ENCODE measurements around the gene SUSD4. TPM values are rescaled to one million over a fixed set of nuclear protein-coding genes. Genes with fewer than 3 reads are reported as not detected.

SUSD4 gene
- total RNA-seq, 5 donors from 2014 or later (not counting 1 experiment from before 2014, with no cell fraction given): 1.3 to 16.7 (median 6.4) TPM

GRCh38 chr1:223223091-223223995 is 140.6 kb downstream of the SUSD4 start:
- H3K27me3 ChIP-seq (replicated peaks in 1 of 2; ENCODE audit: control insufficient read depth in 2 of 2, extremely low read depth in 1 of 2, insufficient read depth in 2 of 2, low read length in 1 of 2): peaks cover 0 to 9% of the 10 kb centered on the region in 2 experiments
- H3K9me3 ChIP-seq: no peaks in the 10 kb centered on the region
- H3K4me3 ChIP-seq (ENCODE audit: control insufficient read depth in 1 of 2, extremely low read depth in 1 of 2, low read length in 1 of 2): no peak overlapping the region
- no peak overlapping the region for H3K27ac ChIP-seq (ENCODE audit: low read length)
- CTCF ChIA-PET: no interaction called here
- peaks cover 0 to 2% of the 10 kb centered on the region in 2 donors for H3K36me3 ChIP-seq (ENCODE audit: control insufficient read depth in 2 of 2, extremely low read depth in 1 of 2, insufficient read depth in 1 of 2, low read length in 1 of 2)
- 91% methylated on average over 21 of the region's 26 CpGs for WGBS (ENCODE audit: insufficient coverage)
- H3K4me1 ChIP-seq (ENCODE audit: control insufficient read depth in 1 of 2, extremely low read depth in 1 of 2, insufficient read depth in 2 of 2, low read length in 2 of 2): peaks cover 2 to 12% of the 10 kb centered on the region in 2 experiments
- H3K27ac Mint-ChIP-seq: no peak overlapping the region
- H3K9me3 Mint-ChIP-seq: peaks cover 4 to 18% (median 9%) of the 10 kb centered on the region in 3 donors
- POLR2A ChIA-PET: no interaction called here
- ATAC-seq (replicated peaks in 1 of 4) (no peak), DNase-seq (peak in 1 of 35 experiments; percentile 4)
- H3K27me3 Mint-ChIP-seq: peaks cover 0 to 4% of the 10 kb centered on the region in 2 donors
- peaks cover 44% of the 10 kb centered on the region for H3K36me3 Mint-ChIP-seq
- H3K4me1 Mint-ChIP-seq: peaks cover 2 to 13% (median 11%) of the 10 kb centered on the region in 3 donors
- H3K4me3 Mint-ChIP-seq: no peak overlapping the region

DNA sequence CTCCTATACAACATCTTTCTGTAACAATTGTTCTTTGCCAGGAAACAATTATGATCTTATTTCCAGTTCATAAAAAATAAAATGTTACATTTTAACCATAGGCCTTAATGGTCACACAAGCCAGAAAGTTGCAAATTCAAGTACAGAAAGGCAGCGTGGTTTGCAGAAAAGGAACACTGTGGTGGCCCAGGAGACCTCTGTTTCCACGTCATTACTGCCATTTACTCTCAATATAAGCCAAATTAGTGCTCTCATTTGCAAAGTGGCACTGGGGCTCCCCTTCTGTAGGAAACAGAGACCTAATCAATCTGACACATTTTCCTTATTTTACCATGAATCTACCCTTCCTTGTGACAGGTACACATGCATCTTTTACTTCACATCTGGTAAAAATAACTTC is 141.6 kb downstream of the SUSD4 start:
- POLR2A ChIA-PET: no interaction called here
- WGBS (ENCODE audit: insufficient coverage): 63% methylated on average over 2 of the region's 2 CpGs
- H3K4me1 Mint-ChIP-seq: peaks cover 0 to 11% (median 4%) of the 10 kb centered on the region in 3 donors

GRCh38 chr1:223221686-223222085 is 142.3 kb downstream of the SUSD4 start:
- DNase-seq: peak in 1 of 35 experiments; percentile 1
- ChIA-PET POLR2A (no interaction called here), CTCF (no interaction called here)
- no peaks in the 10 kb centered on the region for H3K9me3 ChIP-seq
- no peak overlapping the region for H3K4me3 ChIP-seq (ENCODE audit: control insufficient read depth in 1 of 2, extremely low read depth in 1 of 2, low read length in 1 of 2)
- no peak for ATAC-seq (replicated peaks in 1 of 4)
- H3K36me3 ChIP-seq (ENCODE audit: control insufficient read depth in 2 of 2, extremely low read depth in 1 of 2, insufficient read depth in 1 of 2, low read length in 1 of 2): peaks cover 0 to 2% of the 10 kb centered on the region in 2 donors
- peaks cover 0 to 2% of the 10 kb centered on the region in 2 experiments for H3K4me1 ChIP-seq (ENCODE audit: control insufficient read depth in 1 of 2, extremely low read depth in 1 of 2, insufficient read depth in 2 of 2, low read length in 2 of 2)
- Mint-ChIP-seq H3K4me3 (no peak overlapping the region), H3K9me3 (peaks cover 4 to 23% (median 12%) of the 10 kb centered on the region in 3 donors), H3K27ac (no peak overlapping the region), H3K4me1 (peaks cover 0 to 11% (median 3%) of the 10 kb centered on the region in 3 donors), H3K27me3 (peaks cover 0 to 4% of the 10 kb centered on the region in 2 donors), H3K36me3 (peaks cover 42% of the 10 kb centered on the region)
- peaks cover 0 to 4% of the 10 kb centered on the region in 2 experiments for H3K27me3 ChIP-seq (replicated peaks in 1 of 2; ENCODE audit: control insufficient read depth in 2 of 2, extremely low read depth in 1 of 2, insufficient read depth in 2 of 2, low read length in 1 of 2)
- WGBS (ENCODE audit: insufficient coverage): 100% methylated on average over 4 of the region's 8 CpGs
- no peak overlapping the region for H3K27ac ChIP-seq (ENCODE audit: low read length)

More for the DNA sequence above, 141.6 kb downstream of the SUSD4 start:
- Histone ChIP-seq H3K4me3 (ENCODE audit: control insufficient read depth in 1 of 2, extremely low read depth in 1 of 2, low read length in 1 of 2) (no peak overlapping the region), H3K36me3 (ENCODE audit: control insufficient read depth in 2 of 2, extremely low read depth in 1 of 2, insufficient read depth in 1 of 2, low read length in 1 of 2) (peaks cover 0 to 2% of the 10 kb centered on the region in 2 donors), H3K27ac (ENCODE audit: low read length) (no peak overlapping the region), H3K9me3 (no peaks in the 10 kb centered on the region), H3K4me1 (ENCODE audit: control insufficient read depth in 1 of 2, extremely low read depth in 1 of 2, insufficient read depth in 2 of 2, low read length in 2 of 2) (peaks cover 2% of the 10 kb centered on the region in 2 experiments), H3K27me3 (replicated peaks in 1 of 2; ENCODE audit: control insufficient read depth in 2 of 2, extremely low read depth in 1 of 2, insufficient read depth in 2 of 2, low read length in 1 of 2) (peaks cover 0 to 5% of the 10 kb centered on the region in 2 experiments)
- Mint-ChIP-seq H3K27ac (no peak overlapping the region), H3K4me3 (no peak overlapping the region), H3K36me3 (peaks cover 42% of the 10 kb centered on the region), H3K27me3 (peaks cover 0 to 4% of the 10 kb centered on the region in 2 donors), H3K9me3 (peaks cover 4 to 23% (median 12%) of the 10 kb centered on the region in 3 donors)
- CTCF ChIA-PET: no interaction called here
- DNase-seq (no peak), ATAC-seq (replicated peaks in 1 of 4) (no peak)

DNA sequence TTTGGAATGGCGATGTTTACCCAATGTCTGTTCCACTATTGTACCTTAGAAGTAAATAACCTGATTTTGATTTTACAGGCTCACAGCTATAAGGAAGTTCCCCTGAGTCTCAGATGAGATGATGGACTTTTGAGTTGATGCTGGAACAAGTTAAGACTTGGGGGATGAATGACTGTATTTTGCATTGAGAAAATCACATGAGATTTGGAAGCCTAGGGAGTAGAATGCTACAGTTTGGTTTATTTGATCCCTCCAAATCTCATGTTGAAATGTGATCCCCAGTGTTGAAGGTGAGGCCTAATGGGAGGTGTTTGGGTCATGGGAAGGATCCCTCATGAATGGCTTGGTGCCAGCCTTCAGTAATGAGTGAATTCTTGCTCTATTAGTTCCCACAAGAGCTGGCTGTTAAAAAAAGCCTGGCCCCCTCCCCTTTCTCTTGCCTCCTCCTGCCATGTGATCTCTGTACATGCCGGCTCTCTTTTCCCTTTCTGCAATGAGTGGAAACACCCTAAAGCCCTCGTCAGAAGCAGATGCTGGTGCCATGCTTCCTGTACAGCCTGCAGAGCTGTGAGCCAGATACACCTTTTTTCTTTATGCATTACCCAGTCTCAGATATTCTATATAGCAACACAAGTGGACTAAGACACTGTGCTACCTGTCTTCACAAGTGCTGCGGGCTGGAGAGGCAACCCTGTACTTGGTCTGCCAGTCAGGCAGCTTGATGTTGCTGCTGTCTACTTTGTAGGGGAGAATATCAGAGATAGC is 143.9 kb downstream of the SUSD4 start:
- Histone ChIP-seq H3K4me1 (ENCODE audit: control insufficient read depth in 1 of 2, extremely low read depth in 1 of 2, insufficient read depth in 2 of 2, low read length in 2 of 2) (peaks cover 0 to 2% of the 10 kb centered on the region in 2 experiments), H3K27ac (ENCODE audit: low read length) (no peak overlapping the region), H3K4me3 (ENCODE audit: control insufficient read depth in 1 of 2, extremely low read depth in 1 of 2, low read length in 1 of 2) (no peak overlapping the region), H3K36me3 (ENCODE audit: control insufficient read depth in 2 of 2, extremely low read depth in 1 of 2, insufficient read depth in 1 of 2, low read length in 1 of 2) (peaks cover 2 to 4% of the 10 kb centered on the region in 2 donors), H3K9me3 (no peaks in the 10 kb centered on the region), H3K27me3 (replicated peaks in 1 of 2; ENCODE audit: control insufficient read depth in 2 of 2, extremely low read depth in 1 of 2, insufficient read depth in 2 of 2, low read length in 1 of 2) (peaks cover 0 to 4% of the 10 kb centered on the region in 2 experiments)
- Mint-ChIP-seq H3K27me3 (no peaks in the 10 kb centered on the region), H3K4me3 (no peak overlapping the region), H3K9me3 (peaks cover 4 to 23% (median 12%) of the 10 kb centered on the region in 3 donors), H3K36me3 (peaks cover 33% of the 10 kb centered on the region), H3K4me1 (peaks cover 0 to 3% (median 0%) of the 10 kb centered on the region in 3 donors), H3K27ac (no peak overlapping the region)
- no peak for ATAC-seq (replicated peaks in 1 of 4)
- DNase-seq: no peak
- 58% methylated on average over 3 of the region's 4 CpGs for WGBS (ENCODE audit: insufficient coverage)
- ChIA-PET POLR2A (no interaction called here), CTCF (interaction anchor here in 1 of 2 donors (0.5 kb wide), 1 partner anchor 612 kb away, joined by 3 read pairs; no protein-coding TSS in a partner anchor)

DNA sequence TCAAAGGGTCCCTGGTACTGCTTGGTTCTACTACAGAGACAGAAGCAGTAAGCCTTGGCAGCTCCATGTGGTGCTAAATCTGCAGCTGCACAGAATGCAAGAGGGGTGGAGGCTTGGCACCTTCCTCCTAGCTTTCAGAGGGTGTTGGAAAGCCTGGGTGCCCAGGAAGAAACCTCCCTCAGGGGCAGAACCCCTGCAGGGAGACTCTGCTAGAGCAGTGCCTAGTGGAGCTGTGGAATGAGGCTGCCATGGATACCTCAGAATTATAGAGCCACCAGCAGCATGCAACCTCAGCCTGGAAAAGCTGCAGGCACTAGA is 144.7 kb downstream of the SUSD4 start:
- H3K27me3 Mint-ChIP-seq: no peaks in the 10 kb centered on the region
- POLR2A ChIA-PET: no interaction called here
- no peaks in the 10 kb centered on the region for H3K9me3 ChIP-seq
- H3K4me1 ChIP-seq (ENCODE audit: control insufficient read depth in 1 of 2, extremely low read depth in 1 of 2, insufficient read depth in 2 of 2, low read length in 2 of 2): peaks cover 0 to 2% of the 10 kb centered on the region in 2 experiments
- ATAC-seq (replicated peaks in 1 of 4): no peak
- H3K36me3 Mint-ChIP-seq: peaks cover 33% of the 10 kb centered on the region
- CTCF ChIA-PET: no interaction called here
- peaks cover 4 to 23% (median 12%) of the 10 kb centered on the region in 3 donors for H3K9me3 Mint-ChIP-seq
- H3K4me3 Mint-ChIP-seq: no peak overlapping the region
- H3K27ac Mint-ChIP-seq: no peak overlapping the region
- peaks cover 0 to 4% of the 10 kb centered on the region in 2 experiments for H3K27me3 ChIP-seq (replicated peaks in 1 of 2; ENCODE audit: control insufficient read depth in 2 of 2, extremely low read depth in 1 of 2, insufficient read depth in 2 of 2, low read length in 1 of 2)
- peaks cover 0 to 3% (median 0%) of the 10 kb centered on the region in 3 donors for H3K4me1 Mint-ChIP-seq
- H3K36me3 ChIP-seq (ENCODE audit: control insufficient read depth in 2 of 2, extremely low read depth in 1 of 2, insufficient read depth in 1 of 2, low read length in 1 of 2): peaks cover 2 to 4% of the 10 kb centered on the region in 2 donors
- no peak overlapping the region for H3K27ac ChIP-seq (ENCODE audit: low read length)
- DNase-seq: peak in 1 of 35 experiments; percentile 0
- no peak overlapping the region for H3K4me3 ChIP-seq (ENCODE audit: control insufficient read depth in 1 of 2, extremely low read depth in 1 of 2, low read length in 1 of 2)

- POLR2A ChIA-PET: no interaction called here
- peaks cover 4 to 23% (median 12%) of the 10 kb centered on the region in 3 donors for H3K9me3 Mint-ChIP-seq
- no peaks in the 10 kb centered on the region for H3K27me3 Mint-ChIP-seq
- Histone ChIP-seq H3K4me3 (ENCODE audit: control insufficient read depth in 1 of 2, extremely low read depth in 1 of 2, low read length in 1 of 2) (no peak overlapping the region), H3K36me3 (ENCODE audit: control insufficient read depth in 2 of 2, extremely low read depth in 1 of 2, insufficient read depth in 1 of 2, low read length in 1 of 2) (peaks cover 2 to 4% of the 10 kb centered on the region in 2 donors), H3K27ac (ENCODE audit: low read length) (no peak overlapping the region), H3K27me3 (replicated peaks in 1 of 2; ENCODE audit: control insufficient read depth in 2 of 2, extremely low read depth in 1 of 2, insufficient read depth in 2 of 2, low read length in 1 of 2) (no peaks in the 10 kb centered on the region), H3K9me3 (no peaks in the 10 kb centered on the region), H3K4me1 (ENCODE audit: control insufficient read depth in 1 of 2, extremely low read depth in 1 of 2, insufficient read depth in 2 of 2, low read length in 2 of 2) (peaks cover 0 to 2% of the 10 kb centered on the region in 2 experiments)
- H3K36me3 Mint-ChIP-seq: peaks cover 30% of the 10 kb centered on the region
- ATAC-seq (replicated peaks in 1 of 4) (no peak), DNase-seq (no peak)
- WGBS (ENCODE audit: insufficient coverage): 96% methylated on average over 2 of the region's 4 CpGs
- H3K4me1 Mint-ChIP-seq: peaks cover 0 to 3% (median 0%) of the 10 kb centered on the region in 3 donors
- CTCF ChIA-PET: no interaction called here
- no peak overlapping the region for H3K4me3 Mint-ChIP-seq
- H3K27ac Mint-ChIP-seq: no peak overlapping the region
These were observed 146.2 kb downstream of the SUSD4 start for GRCh38 chr1:223217781-223218180.
